Spleen (tissue), 7 donors: Measurements from ENCODE around the gene SCUBE1.

Experiments used
- CTCF ChIP-seq, 11 experiments: fragments of 200-600 bp in 7 of 11; fragments of 450-650 bp in 4 of 11; sonication (generic) in 4 of 11; IDR thresholded peaks in 8 of 11; conservative IDR thresholded peaks in 3 of 11; 1 replicate in 7 of 11; 2 replicates in 4 of 11; pipeline versions ENCODE4 v1.4.0 to v1.8.0; 2016 to 2021; ENCODE audit warnings: antibody characterized with exemption in 11 of 11, inconsistent platforms in 4 of 11, mild to moderate bottlenecking in 1 of 11
- POLR2A ChIP-seq, 3 donors: fragments of 450-650 bp; IDR thresholded peaks; one replicate each; pipeline ENCODE4 v1.5.1; 2017; ENCODE audit warnings: antibody characterized with exemption in 3 of 3, mild to moderate bottlenecking in 1 of 3
- POLR2AphosphoS5 ChIP-seq, 3 donors: sonication (generic); formaldehyde crosslinking; IDR thresholded peaks; one replicate each; pipeline ENCODE4 v1.5.1; 2017; ENCODE audit warnings: antibody characterized with exemption in 3 of 3
- donor health status: DM: no; HTN: no; CAD: no; lungs with moderate emphysema.
- donor health status: DM: no; HTN: no; CAD: no.
- donor health status: DM: no; HTN: no; CAD: no.

GRCh38 chr22:43209971-43210370 is 133.2 kb downstream of the SCUBE1 start:
- TF ChIP-seq CTCF (IDR thresholded peaks at IDR 0.05 in 8 of 11, conservative IDR thresholded peaks at IDR 0.05 in 3 of 11) (no peak), POLR2AphosphoS5 (IDR thresholded peaks at IDR 0.05) (no peak), POLR2A (IDR thresholded peaks at IDR 0.05) (no peak)
